HG03460 (cell line): ENCODE measurements around the gene RABL2B.

Source experiments
- ATAC-seq: cut with Tn5 transposase; IDR thresholded peaks from one replicate; pipeline ENCODE4 v1.9.1; 2021; ENCODE audit not compliant: unreplicated experiment

RABL2B gene

GRCh38 chr22:50738649-50739227 is 44.7 kb downstream of the RABL2B start:
- no peak for ATAC-seq

GRCh38 chr22:50737728-50738648 is 45.4 kb downstream of the RABL2B start, which contains the start of gene ACR:
TSS of gene ACR (plus strand) at chr22:50738204. CDS start at chr22:50738236, 32 bp downstream.
- ATAC-seq = no peak

GRCh38 chr22:50735739-50736030 is 47.8 kb downstream of the RABL2B start:
- ATAC-seq = no peak

GRCh38 chr22:50734986-50735738 is 48.3 kb downstream of the RABL2B start:
- no peak for ATAC-seq

GRCh38 chr22:50734343-50734771 is 49.1 kb downstream of the RABL2B start:
- ATAC-seq = no peak

- ATAC-seq = no peak
Observed at GRCh38 chr22:50733521-50734342, 49.7 kb downstream of the RABL2B start.

- no peak for ATAC-seq
Observed at GRCh38 chr22:50732681-50733080, 50.8 kb downstream of the RABL2B start.

- ATAC-seq = no peak
Observed at GRCh38 chr22:50731811-50732624, 51.4 kb downstream of the RABL2B start.

- ATAC-seq = no peak
Observed at GRCh38 chr22:50730941-50731661, 52.3 kb downstream of the RABL2B start.

- no peak for ATAC-seq
Observed at GRCh38 chr22:50730013-50730891, 53.2 kb downstream of the RABL2B start.

- ATAC-seq = no peak
Observed at GRCh38 chr22:50729391-50730012, 53.9 kb downstream of the RABL2B start.

GRCh38 chr22:50728523-50728931 is 54.9 kb downstream of the RABL2B start:
- no peak for ATAC-seq

- no peak for ATAC-seq
Observed at GRCh38 chr22:50727678-50728522, 55.5 kb downstream of the RABL2B start.

GRCh38 chr22:50726643-50727340 is 56.6 kb downstream of the RABL2B start:
- ATAC-seq = no peak

GRCh38 chr22:50725597-50725996 is 57.8 kb downstream of the RABL2B start:
- ATAC-seq = no peak

GRCh38 chr22:50724616-50725015 is 58.8 kb downstream of the RABL2B start:
- no peak for ATAC-seq
